Measurements from ENCODE around the gene ZNF765. TPM values are rescaled to one million over a fixed set of nuclear protein-coding genes. Genes with fewer than 3 reads are reported as not detected.

Gene ZNF765
- total RNA-seq, 1 experiment from 2014 or later = 14.8 TPM

DNA sequence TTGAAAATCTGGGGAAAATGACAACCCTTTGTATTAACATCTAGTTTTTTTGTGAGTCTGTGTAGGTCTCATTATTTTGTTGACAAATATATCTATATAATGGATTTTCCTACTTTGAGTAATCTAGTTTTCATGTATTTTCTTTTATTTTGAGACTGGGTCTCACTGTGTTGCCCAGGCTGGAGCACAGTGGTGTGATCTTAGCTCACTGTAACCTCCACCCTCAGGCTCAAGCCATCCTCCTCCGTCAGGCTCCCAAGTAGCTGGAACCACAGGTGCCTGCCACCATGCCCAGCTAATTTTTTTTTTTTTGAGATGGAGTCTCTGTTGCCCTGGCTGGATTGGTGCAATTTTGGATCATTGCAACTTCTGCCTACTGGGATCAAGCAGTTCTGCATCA, 20.2 kb upstream of the ZNF765 start:
- H3K4me1 Mint-ChIP-seq (ENCODE audit: low read depth, unreplicated experiment) = no peaks in the 10 kb centered on the region
- peaks cover 32% of the 10 kb centered on the region for H3K36me3 Mint-ChIP-seq (ENCODE audit: insufficient read depth, unreplicated experiment)
- BruUV-seq (replicated peaks) = no TSS peak
- no peaks in the 10 kb centered on the region for H3K27me3 Mint-ChIP-seq (ENCODE audit: unreplicated experiment)
- H3K9me3 Mint-ChIP-seq (ENCODE audit: low read depth, unreplicated experiment) = peaks cover 19% of the 10 kb centered on the region
- TF ChIP-seq, protein P1, sequence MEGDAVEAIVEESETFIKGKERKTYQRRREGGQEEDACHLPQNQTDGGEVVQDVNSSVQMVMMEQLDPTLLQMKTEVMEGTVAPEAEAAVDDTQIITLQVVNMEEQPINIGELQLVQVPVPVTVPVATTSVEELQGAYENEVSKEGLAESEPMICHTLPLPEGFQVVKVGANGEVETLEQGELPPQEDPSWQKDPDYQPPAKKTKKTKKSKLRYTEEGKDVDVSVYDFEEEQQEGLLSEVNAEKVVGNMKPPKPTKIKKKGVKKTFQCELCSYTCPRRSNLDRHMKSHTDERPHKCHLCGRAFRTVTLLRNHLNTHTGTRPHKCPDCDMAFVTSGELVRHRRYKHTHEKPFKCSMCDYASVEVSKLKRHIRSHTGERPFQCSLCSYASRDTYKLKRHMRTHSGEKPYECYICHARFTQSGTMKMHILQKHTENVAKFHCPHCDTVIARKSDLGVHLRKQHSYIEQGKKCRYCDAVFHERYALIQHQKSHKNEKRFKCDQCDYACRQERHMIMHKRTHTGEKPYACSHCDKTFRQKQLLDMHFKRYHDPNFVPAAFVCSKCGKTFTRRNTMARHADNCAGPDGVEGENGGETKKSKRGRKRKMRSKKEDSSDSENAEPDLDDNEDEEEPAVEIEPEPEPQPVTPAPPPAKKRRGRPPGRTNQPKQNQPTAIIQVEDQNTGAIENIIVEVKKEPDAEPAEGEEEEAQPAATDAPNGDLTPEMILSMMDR (IDR thresholded peaks at IDR 0.05; ENCODE audit: unreplicated experiment) = no peak
- intact Hi-C loops (cut with micrococcal nuclease; ENCODE audit: unreplicated experiment) = no loop called here
- CTCF ChIA-PET = no interaction called here
- DNase-seq = no peak
- H3K4me3 Mint-ChIP-seq (ENCODE audit: low read depth, unreplicated experiment) = no peak overlapping the region
- no peak overlapping the region for H3K27ac Mint-ChIP-seq (ENCODE audit: unreplicated experiment)

DNA sequence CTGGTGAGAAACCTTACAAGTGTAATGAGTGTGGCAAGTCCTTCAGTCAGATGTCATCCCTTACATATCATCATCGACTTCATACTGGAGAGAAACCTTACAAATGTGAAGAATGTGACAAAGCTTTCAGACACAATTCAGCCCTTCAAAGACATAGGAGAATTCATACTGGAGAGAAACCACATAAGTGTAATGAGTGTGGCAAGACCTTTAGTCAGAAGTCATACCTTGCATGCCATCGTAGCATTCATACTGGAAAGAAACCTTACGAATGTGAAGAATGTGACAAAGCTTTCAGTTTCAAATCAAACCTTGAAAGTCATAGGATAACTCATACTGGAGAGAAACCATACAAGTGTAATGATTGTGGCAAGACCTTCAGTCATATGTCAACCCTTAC, 13.6 kb upstream of the ZNF765 start:
- no peak overlapping the region for H3K4me3 Mint-ChIP-seq (ENCODE audit: low read depth, unreplicated experiment)
- CTCF ChIA-PET = no interaction called here
- H3K36me3 Mint-ChIP-seq (ENCODE audit: insufficient read depth, unreplicated experiment) = peaks cover 37% of the 10 kb centered on the region
- DNase-seq = no peak
- H3K27ac Mint-ChIP-seq (ENCODE audit: unreplicated experiment) = no peak overlapping the region
- TF ChIP-seq, protein P1 (IDR thresholded peaks at IDR 0.05; ENCODE audit: unreplicated experiment) = no peak
- H3K27me3 Mint-ChIP-seq (ENCODE audit: unreplicated experiment) = no peaks in the 10 kb centered on the region
- BruUV-seq (replicated peaks) = no TSS peak
- intact Hi-C loops (cut with micrococcal nuclease; ENCODE audit: unreplicated experiment) = no loop called here
- no peaks in the 10 kb centered on the region for H3K4me1 Mint-ChIP-seq (ENCODE audit: low read depth, unreplicated experiment)
- peaks cover 30% of the 10 kb centered on the region for H3K9me3 Mint-ChIP-seq (ENCODE audit: low read depth, unreplicated experiment)

DNA sequence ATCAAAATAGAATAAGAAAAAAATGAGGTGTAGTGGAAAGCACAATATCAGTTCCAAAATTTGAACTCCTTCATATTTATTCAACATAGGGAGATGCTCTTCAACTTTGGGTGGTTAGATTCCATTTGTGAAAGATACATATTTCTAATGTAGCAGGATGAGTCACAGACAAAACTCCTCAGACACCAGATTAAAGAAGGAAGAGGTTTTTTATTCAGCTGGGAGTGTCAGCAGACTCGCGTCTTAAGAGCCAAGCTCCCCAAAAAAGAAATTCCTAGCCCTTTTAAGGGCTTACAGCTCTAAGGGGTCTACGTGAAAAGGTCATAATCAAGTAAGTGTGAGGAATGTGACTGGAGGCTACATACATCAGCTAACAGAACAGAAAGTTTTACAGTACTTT, 6.8 kb upstream of the ZNF765 start:
- no peak overlapping the region for H3K27ac Mint-ChIP-seq (ENCODE audit: unreplicated experiment)
- H3K4me3 Mint-ChIP-seq (ENCODE audit: low read depth, unreplicated experiment) = no peak overlapping the region
- no peak for DNase-seq
- intact Hi-C loops (cut with micrococcal nuclease; ENCODE audit: unreplicated experiment) = no loop called here
- no TSS peak for BruUV-seq (replicated peaks)
- H3K36me3 Mint-ChIP-seq (ENCODE audit: insufficient read depth, unreplicated experiment) = peaks cover 20% of the 10 kb centered on the region
- TF ChIP-seq, protein P1 (IDR thresholded peaks at IDR 0.05; ENCODE audit: unreplicated experiment) = no peak
- CTCF ChIA-PET = no interaction called here
- no peaks in the 10 kb centered on the region for H3K4me1 Mint-ChIP-seq (ENCODE audit: low read depth, unreplicated experiment)
- no peaks in the 10 kb centered on the region for H3K27me3 Mint-ChIP-seq (ENCODE audit: unreplicated experiment)
- H3K9me3 Mint-ChIP-seq (ENCODE audit: low read depth, unreplicated experiment) = peaks cover 33% of the 10 kb centered on the region

DNA sequence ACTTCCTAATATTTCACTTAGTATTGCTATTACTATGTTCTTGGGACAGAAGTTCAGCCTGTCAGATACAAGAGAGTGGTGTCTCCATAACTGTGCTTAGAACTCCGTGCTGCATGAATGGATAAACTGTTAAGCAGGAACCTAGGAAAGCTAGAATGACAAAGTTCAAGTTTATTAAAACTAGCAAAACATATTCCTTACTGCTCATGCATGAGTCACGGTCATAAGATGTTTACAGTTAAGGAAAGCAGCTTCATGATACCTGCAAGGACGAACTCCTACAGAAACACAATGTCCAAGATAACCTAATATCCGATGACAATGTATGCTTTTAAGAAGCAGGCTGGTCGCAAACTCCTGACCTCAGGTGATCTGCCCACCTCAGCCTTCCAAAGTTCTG, 6.0 kb upstream of the ZNF765 start:
- CTCF ChIA-PET = no interaction called here
- H3K36me3 Mint-ChIP-seq (ENCODE audit: insufficient read depth, unreplicated experiment) = peaks cover 20% of the 10 kb centered on the region
- DNase-seq = no peak
- no peaks in the 10 kb centered on the region for H3K27me3 Mint-ChIP-seq (ENCODE audit: unreplicated experiment)
- H3K4me3 Mint-ChIP-seq (ENCODE audit: low read depth, unreplicated experiment) = no peak overlapping the region
- intact Hi-C loops (cut with micrococcal nuclease; ENCODE audit: unreplicated experiment) = no loop called here
- H3K27ac Mint-ChIP-seq (ENCODE audit: unreplicated experiment) = no peak overlapping the region
- H3K4me1 Mint-ChIP-seq (ENCODE audit: low read depth, unreplicated experiment) = no peaks in the 10 kb centered on the region
- TF ChIP-seq, protein P1 (IDR thresholded peaks at IDR 0.05; ENCODE audit: unreplicated experiment) = no peak
- no TSS peak for BruUV-seq (replicated peaks)
- H3K9me3 Mint-ChIP-seq (ENCODE audit: low read depth, unreplicated experiment) = peaks cover 29% of the 10 kb centered on the region

DNA sequence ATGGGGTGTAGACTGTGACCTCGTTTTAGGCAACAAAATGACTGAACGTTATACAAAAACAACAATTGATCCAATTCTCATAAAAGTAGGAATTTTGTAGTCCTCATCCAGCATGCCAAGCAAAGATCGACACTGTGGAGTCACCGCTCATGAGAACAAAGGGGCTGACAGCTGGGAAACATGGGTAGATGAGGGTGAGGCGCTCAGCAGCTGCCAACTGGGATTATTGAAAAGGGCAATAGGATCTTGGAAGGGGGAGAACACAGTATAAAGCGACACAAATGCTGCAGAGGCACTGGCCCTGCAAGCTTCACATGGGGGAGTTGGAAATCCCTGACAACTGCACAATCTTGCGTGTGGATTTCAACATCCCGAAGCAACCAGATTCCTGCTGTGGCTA, 5.4 kb upstream of the ZNF765 start:
- no peak for DNase-seq
- H3K4me1 Mint-ChIP-seq (ENCODE audit: low read depth, unreplicated experiment) = no peaks in the 10 kb centered on the region
- peaks cover 23% of the 10 kb centered on the region for H3K36me3 Mint-ChIP-seq (ENCODE audit: insufficient read depth, unreplicated experiment)
- BruUV-seq (replicated peaks) = no TSS peak
- H3K27me3 Mint-ChIP-seq (ENCODE audit: unreplicated experiment) = no peaks in the 10 kb centered on the region
- no peak overlapping the region for H3K27ac Mint-ChIP-seq (ENCODE audit: unreplicated experiment)
- TF ChIP-seq, protein P1 (IDR thresholded peaks at IDR 0.05; ENCODE audit: unreplicated experiment) = no peak
- no peak overlapping the region for H3K4me3 Mint-ChIP-seq (ENCODE audit: low read depth, unreplicated experiment)
- intact Hi-C loops (cut with micrococcal nuclease; ENCODE audit: unreplicated experiment) = no loop called here
- peaks cover 28% of the 10 kb centered on the region for H3K9me3 Mint-ChIP-seq (ENCODE audit: low read depth, unreplicated experiment)
- CTCF ChIA-PET = no interaction called here

Measured in Calu3 (cell line).